GM12865 (cell line): Measurements from ENCODE around the gene DPM2.

Experiments
- DNase-seq: peaks from one replicate; pipeline ENCODE4 v3.0.0; 2010; ENCODE audit warnings: low read depth
- H3K4me3 ChIP-seq: 2 replicates; pipeline ENCODE4 v1.5.1; 2011; ENCODE audit warnings: mild to moderate bottlenecking, low read depth, low read length, control low read depth
- CTCF ChIP-seq: IDR thresholded peaks from 2 replicates; pipeline ENCODE4 v1.5.1; 2011; ENCODE audit warnings: low read length, control low read depth, low read depth, inconsistent platforms; ENCODE audit not compliant: insufficient read depth; ENCODE audit errors: missing control alignments

The DPM2 gene

DNA sequence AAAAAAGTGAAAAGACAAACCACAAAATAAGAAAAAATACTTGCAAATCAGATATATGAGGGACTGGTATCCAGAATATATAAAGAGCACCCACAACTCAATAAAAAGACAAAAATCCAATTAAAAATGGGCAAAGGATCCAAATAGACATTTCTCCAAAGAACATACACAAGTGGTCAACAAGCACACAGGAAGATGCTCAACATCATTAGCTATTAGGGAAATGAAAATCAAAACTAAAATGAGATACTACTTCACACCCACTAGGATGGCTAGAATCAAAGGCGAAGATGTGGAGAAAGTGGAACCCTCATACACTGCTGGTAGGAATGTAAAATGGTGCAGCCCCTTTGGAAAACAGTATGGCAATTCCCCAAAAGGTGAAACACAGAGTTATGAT is 21.1 kb upstream of the DPM2 start:
- H3K4me3 ChIP-seq = no peak overlapping the region
- TF ChIP-seq CTCF = no peak
- no peak for DNase-seq

DNA sequence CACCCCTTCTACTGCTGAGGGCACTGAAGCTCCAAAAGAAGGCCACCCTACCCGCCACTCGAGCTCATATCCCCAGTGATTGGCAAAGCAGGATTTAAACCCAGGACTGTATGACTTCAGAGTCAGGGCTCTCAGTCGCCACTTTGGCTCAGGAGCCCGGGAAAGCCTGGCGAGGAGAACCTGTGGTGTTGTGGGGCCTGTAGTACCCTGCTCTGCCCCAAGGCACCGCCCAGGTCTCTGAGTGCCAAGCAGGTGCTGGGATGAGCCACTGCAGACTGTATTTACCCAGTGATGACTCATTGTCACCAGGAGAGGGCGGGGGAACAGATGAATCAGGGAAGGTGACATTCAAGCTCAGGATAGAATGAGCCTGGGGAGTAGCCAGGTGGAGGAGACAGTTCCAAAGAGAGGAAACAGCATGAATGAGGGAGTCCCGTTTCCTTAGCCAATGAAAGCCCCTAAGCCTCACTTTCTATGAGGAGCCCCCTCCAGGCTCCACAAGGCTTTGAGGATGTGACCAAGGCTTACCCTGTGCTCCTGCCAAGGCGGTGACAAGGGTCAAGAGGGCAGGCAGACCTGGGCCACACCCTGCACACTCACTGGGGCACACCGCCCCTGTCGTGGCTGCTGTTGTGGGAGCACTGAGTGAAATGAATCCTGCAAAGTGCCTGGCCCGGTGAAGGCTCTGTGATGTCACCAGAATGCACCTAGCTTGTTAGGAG is 17.8 kb upstream of the DPM2 start:
- no peak overlapping the region for H3K4me3 ChIP-seq
- peak; percentile 80 for DNase-seq
- TF ChIP-seq CTCF = peak; percentile 63

GRCh38 chr9:127954831-127955293 is 17.2 kb upstream of the DPM2 start:
- H3K4me3 ChIP-seq = no peak overlapping the region
- DNase-seq = no peak
- no peak for TF ChIP-seq CTCF

DNA sequence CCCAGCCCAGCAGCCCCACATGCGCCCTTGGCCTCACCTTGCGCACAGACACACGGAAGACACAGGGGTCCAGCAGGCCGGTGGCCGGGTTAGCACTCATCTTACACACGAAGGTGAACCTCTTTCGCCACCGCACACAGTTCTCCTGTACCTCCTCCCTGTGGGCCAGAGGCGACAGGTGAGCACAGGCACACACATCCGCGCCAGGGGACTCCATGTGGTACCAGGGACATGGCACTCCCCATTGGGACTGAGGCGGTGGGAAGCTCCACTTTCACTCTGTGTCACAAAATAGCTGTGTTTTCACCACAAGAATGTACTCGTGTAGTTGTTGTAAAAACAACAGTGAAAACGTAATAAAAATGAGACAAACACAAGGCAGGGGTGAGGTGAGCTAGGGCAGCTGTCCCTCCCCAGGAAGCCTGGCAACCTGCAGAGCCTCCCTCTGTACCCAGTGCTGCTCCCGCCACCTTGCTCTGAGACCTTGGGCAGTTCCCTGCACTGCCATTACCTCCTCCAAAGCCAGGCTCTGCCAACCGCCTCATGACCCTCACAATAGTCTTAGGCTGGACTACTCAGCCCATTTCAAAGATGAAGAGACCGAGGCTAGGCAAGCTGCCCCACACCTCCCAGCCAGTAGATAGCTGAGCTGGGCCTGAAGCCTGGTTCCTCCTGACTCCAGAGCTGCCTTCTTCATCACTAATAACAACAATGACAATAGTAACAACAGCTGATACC is 16.3 kb upstream of the DPM2 start:
- no peak overlapping the region for H3K4me3 ChIP-seq
- no peak for TF ChIP-seq CTCF
- DNase-seq = no peak

DNA sequence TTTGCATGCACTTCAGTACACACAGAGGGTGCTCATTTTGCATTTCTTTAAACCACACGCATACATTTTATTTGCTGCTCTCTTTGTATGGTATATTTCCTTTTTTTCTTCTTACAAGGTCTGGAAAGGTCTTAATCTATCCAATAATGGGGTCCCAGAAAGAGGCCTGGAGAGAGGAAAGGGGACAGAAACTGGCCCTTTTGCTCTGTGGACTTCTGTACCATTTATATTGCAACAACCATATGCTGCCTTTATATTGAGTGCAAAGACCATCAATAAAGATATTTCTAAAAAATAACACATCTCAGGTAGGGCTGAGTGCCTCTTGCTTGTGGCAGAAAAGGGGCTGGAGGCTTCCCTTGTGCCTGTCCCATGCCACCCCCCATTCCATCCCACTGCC is 15.5 kb upstream of the DPM2 start:
- DNase-seq = no peak
- TF ChIP-seq CTCF = no peak
- H3K4me3 ChIP-seq = no peak overlapping the region

DNA sequence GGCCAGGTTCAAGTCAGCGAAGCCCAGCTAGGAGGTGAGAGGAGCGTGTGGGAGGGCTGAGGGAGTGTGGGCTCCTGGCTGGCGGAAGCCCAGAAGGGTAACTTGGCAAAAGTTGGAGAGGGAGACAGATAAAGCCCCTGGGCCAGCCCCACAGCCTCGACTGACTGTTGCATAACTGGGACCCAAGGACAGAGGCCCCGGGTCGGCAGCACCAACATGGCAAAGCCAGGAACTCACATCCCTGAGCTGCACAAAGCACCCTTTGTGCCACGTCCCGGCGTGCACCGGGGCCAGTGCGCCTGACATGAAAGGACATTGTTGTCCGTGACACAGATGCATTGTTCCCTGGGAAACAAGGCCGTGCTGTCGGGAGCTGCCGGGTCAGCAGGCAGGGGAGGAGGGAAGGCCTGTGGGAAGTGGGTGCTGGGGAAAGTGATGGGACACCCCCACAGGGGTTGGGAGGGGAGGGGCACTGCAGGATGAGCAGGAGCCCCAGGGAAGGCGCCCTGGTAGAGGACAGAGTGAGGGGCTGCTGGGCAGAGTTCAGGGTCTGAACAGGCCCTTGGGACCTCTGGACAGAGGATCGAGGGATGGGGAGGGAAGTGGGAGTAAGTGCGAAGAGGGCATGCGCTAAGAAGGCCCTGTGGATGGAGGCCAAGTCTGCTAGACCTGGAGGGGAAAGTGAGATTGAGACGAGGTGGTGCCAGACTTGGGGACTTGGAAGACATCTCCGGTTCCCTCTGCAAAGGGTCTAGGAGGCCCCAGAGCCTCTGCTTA is 13.0 kb upstream of the DPM2 start:
- no peak for DNase-seq
- no peak for TF ChIP-seq CTCF
- H3K4me3 ChIP-seq = no peak overlapping the region
